HepG2 (cell line): ENCODE measurements around the gene CORO7. TPM values are rescaled to one million over a fixed set of nuclear protein-coding genes. Genes with fewer than 3 reads are reported as not detected.

ENCODE experiments used
- ATF7-NPFF ChIP-seq: sonication (generic); formaldehyde crosslinking; IDR thresholded peaks from 2 replicates; pipeline ENCODE4 v1.8.1; 2023; ENCODE audit warnings: mild to moderate bottlenecking, low read depth, missing genetic modification reagents, moderate library complexity
- FOXO1 ChIP-seq: sonication (generic); formaldehyde crosslinking; IDR thresholded peaks from 2 replicates; pipeline ENCODE4 v1.4.0; 2020; ENCODE audit warnings: missing genetic modification reagents
- HDAC2 ChIP-seq: sonication (generic); formaldehyde crosslinking; IDR thresholded peaks from 2 replicates; pipeline ENCODE4 v1.4.0; 2020; ENCODE audit warnings: missing genetic modification reagents
- MAFF ChIP-seq: IDR thresholded peaks from 2 replicates; pipeline ENCODE4 v1.6.1; 2011; ENCODE audit warnings: low read depth, low read length, improper control_type of control experiment
- MEIS2 ChIP-seq: sonication (generic); formaldehyde crosslinking; IDR thresholded peaks from 2 replicates; pipeline ENCODE4 v1.9.0; 2021; ENCODE audit warnings: mild to moderate bottlenecking, missing genetic modification reagents
- NCOR1 ChIP-seq: fragments of 200-600 bp; sonication (generic); IDR thresholded peaks from 2 replicates; pipeline ENCODE4 v1.7.0; 2017; ENCODE audit warnings: antibody characterized with exemption, low read length, borderline replicate concordance
- NR1H2 ChIP-seq: sonication (generic); formaldehyde crosslinking; IDR thresholded peaks from 2 replicates; pipeline ENCODE4 v1.8.1; 2022; ENCODE audit warnings: low read depth, missing genetic modification reagents, borderline replicate concordance
- PHF20 ChIP-seq: sonication (generic); formaldehyde crosslinking; IDR thresholded peaks from 2 replicates; pipeline ENCODE4 v1.5.0; 2020; ENCODE audit warnings: mild to moderate bottlenecking, missing genetic modification reagents
- THAP7 ChIP-seq: sonication (generic); formaldehyde crosslinking; IDR thresholded peaks from 2 replicates; pipeline ENCODE4 v1.8.1; 2023; ENCODE audit warnings: mild to moderate bottlenecking, missing genetic modification reagents
- ZBTB44 ChIP-seq: sonication (generic); formaldehyde crosslinking; IDR thresholded peaks from 2 replicates; pipeline ENCODE4 v1.4.0; 2020; ENCODE audit warnings: missing genetic modification reagents
- ZFP36 ChIP-seq: fragments of 150-350 bp; IDR thresholded peaks from 2 replicates; pipeline ENCODE4 v1.6.1; 2018; ENCODE audit warnings: borderline replicate concordance, low read length, low read depth; ENCODE audit not compliant: partially characterized antibody
- ZMYM3 ChIP-seq: sonication (generic); formaldehyde crosslinking; IDR thresholded peaks from 2 replicates; pipeline ENCODE4 v1.5.1; 2020; ENCODE audit warnings: mild to moderate bottlenecking, missing genetic modification reagents
- ZNF256 ChIP-seq: sonication (generic); formaldehyde crosslinking; conservative IDR thresholded peaks from 2 replicates; pipeline ENCODE4 v1.4.0; 2020; ENCODE audit warnings: missing genetic modification reagents
- ZNF468 ChIP-seq: sonication (generic); formaldehyde crosslinking; IDR thresholded peaks from 2 replicates; pipeline ENCODE4 v1.8.0; 2022; ENCODE audit warnings: mild to moderate bottlenecking, moderate library complexity, missing genetic modification reagents
- ZSCAN29 ChIP-seq: sonication (generic); formaldehyde crosslinking; conservative IDR thresholded peaks from 2 replicates; pipeline ENCODE4 v1.4.0; 2020; ENCODE audit warnings: mild to moderate bottlenecking, missing genetic modification reagents
- polyA plus RNA-seq, 8 experiments: library from polyadenylated mRNA; depleted of rRNA in 3 of 8; stranded (reverse) in 7 of 8; unstranded in 1 of 8; fragments of >200 nt; fragmentation: Illumina TruSeq in 4 of 8; extraction: Trizol in 4 of 8; gene quantifications; 2 replicates each; pipeline versions ENCODE4 v1.2.1 to v1.2.3, GENCODE V29; 2011 to 2016; ENCODE audit warnings: low read depth in 4 of 8, missing spikeins in 1 of 8, mixed read lengths in 1 of 8; ENCODE audit not compliant: insufficient read depth in 1 of 8
- total RNA-seq, 5 experiments: library from RNA; depleted of rRNA; stranded (reverse); fragments of >200 nt; fragmentation: Illumina TruSeq; extraction: Trizol; gene quantifications; 2 replicates each; pipeline ENCODE4 v1.2.3, GENCODE V29; 2016; ENCODE audit warnings: low read depth in 1 of 5
- TF ChIP-seq, protein P1 (sequence below), 2 experiments: IDR thresholded peaks; 2 replicates each; pipeline ENCODE4 v1.6.1; 2011 to 2012; ENCODE audit warnings: low read length in 2 of 2, borderline replicate concordance in 1 of 2, low read depth in 1 of 2, mild to moderate bottlenecking in 1 of 2, moderate library complexity in 1 of 2
- TF ChIP-seq, protein P2 (sequence below): sonication (generic); formaldehyde crosslinking; IDR thresholded peaks from 2 replicates; pipeline ENCODE4 v1.4.0; 2020; ENCODE audit warnings: missing genetic modification reagents, mild to moderate bottlenecking, borderline replicate concordance
- TF ChIP-seq, protein P3 (sequence below): sonication (generic); formaldehyde crosslinking; IDR thresholded peaks from 2 replicates; pipeline ENCODE4 v1.8.0; 2022; ENCODE audit warnings: missing genetic modification reagents, mild to moderate bottlenecking, moderate library complexity, borderline replicate concordance

Gene CORO7
- total and polyA plus RNA-seq, 2 of the 13 experiments (the other 11 are each of a cell fraction or from before 2014, with no cell fraction given), result 9.9 to 14.3 TPM

DNA sequence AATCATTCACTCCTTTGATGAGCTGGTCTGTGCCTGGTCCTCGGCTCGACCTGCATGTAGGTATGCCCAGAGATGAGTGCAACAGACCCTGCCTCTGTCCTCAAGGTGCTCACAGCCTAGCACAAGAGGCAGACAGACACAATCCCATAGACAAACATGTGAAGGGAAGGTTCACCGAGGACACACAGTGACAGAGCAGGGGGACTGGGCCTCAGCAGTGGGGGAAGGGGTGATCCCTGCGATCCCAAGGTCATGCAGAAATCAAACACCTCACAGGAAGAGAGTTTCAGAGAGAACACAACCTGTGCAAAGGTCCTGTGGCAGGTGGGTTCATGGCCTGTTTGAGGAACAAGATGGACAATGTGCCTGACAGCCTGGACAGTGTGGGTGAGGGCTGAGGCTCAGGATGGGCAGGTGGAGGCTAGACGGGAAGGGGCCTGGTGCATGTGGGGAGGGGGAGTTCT, 49.0 kb downstream of the CORO7 start (continued):
- TF ChIP-seq ATF7-NPFF (CRISPR knock-in tag) (peak; percentile 42; the same call in 1 of the 2 replicates), MEIS2 (CRISPR knock-in tag) (no peak), ZSCAN29 (CRISPR knock-in tag) (peak; percentile 55; the same call in 1 of the 2 replicates), PHF20 (CRISPR knock-in tag) (no peak), NCOR1 (peak; percentile 67; the same call in 1 of the 2 replicates), THAP7 (CRISPR knock-in tag) (no peak), MAFF (no peak), ZBTB44 (CRISPR knock-in tag) (no peak), FOXO1 (CRISPR knock-in tag) (peak; percentile 60), ZFP36 (no peak), ZNF468 (CRISPR knock-in tag) (no peak), HDAC2 (CRISPR knock-in tag) (peak; percentile 95), NR1H2 (CRISPR knock-in tag) (no peak), ZMYM3 (CRISPR knock-in tag) (peak; percentile 100), ZNF256 (CRISPR knock-in tag) (no peak)
- TF ChIP-seq, protein P1, sequence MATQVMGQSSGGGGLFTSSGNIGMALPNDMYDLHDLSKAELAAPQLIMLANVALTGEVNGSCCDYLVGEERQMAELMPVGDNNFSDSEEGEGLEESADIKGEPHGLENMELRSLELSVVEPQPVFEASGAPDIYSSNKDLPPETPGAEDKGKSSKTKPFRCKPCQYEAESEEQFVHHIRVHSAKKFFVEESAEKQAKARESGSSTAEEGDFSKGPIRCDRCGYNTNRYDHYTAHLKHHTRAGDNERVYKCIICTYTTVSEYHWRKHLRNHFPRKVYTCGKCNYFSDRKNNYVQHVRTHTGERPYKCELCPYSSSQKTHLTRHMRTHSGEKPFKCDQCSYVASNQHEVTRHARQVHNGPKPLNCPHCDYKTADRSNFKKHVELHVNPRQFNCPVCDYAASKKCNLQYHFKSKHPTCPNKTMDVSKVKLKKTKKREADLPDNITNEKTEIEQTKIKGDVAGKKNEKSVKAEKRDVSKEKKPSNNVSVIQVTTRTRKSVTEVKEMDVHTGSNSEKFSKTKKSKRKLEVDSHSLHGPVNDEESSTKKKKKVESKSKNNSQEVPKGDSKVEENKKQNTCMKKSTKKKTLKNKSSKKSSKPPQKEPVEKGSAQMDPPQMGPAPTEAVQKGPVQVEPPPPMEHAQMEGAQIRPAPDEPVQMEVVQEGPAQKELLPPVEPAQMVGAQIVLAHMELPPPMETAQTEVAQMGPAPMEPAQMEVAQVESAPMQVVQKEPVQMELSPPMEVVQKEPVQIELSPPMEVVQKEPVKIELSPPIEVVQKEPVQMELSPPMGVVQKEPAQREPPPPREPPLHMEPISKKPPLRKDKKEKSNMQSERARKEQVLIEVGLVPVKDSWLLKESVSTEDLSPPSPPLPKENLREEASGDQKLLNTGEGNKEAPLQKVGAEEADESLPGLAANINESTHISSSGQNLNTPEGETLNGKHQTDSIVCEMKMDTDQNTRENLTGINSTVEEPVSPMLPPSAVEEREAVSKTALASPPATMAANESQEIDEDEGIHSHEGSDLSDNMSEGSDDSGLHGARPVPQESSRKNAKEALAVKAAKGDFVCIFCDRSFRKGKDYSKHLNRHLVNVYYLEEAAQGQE (IDR thresholded peaks at IDR 0.05; ENCODE audit: borderline replicate concordance in 1 of 2, low read depth in 1 of 2, low read length in 2 of 2), result no peak
- TF ChIP-seq, protein P2, sequence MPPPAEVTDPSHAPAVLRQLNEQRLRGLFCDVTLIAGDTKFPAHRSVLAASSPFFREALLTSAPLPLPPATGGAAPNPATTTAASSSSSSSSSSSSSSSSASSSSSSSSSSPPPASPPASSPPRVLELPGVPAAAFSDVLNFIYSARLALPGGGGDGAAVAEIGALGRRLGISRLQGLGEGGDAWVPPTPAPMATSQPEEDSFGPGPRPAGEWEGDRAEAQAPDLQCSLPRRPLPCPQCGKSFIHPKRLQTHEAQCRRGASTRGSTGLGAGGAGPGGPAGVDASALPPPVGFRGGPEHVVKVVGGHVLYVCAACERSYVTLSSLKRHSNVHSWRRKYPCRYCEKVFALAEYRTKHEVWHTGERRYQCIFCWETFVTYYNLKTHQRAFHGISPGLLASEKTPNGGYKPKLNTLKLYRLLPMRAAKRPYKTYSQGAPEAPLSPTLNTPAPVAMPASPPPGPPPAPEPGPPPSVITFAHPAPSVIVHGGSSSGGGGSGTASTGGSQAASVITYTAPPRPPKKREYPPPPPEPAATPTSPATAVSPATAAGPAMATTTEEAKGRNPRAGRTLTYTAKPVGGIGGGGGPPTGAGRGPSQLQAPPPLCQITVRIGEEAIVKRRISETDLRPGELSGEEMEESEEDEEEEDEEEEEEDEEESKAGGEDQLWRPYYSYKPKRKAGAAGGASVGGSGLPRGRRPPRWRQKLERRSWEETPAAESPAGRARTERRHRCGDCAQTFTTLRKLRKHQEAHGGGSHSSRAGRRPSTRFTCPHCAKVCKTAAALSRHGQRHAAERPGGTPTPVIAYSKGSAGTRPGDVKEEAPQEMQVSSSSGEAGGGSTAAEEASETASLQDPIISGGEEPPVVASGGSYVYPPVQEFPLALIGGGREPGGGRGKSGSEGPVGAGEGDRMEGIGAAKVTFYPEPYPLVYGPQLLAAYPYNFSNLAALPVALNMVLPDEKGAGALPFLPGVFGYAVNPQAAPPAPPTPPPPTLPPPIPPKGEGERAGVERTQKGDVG (CRISPR knock-in tag), result no peak
- TF ChIP-seq, protein P3, sequence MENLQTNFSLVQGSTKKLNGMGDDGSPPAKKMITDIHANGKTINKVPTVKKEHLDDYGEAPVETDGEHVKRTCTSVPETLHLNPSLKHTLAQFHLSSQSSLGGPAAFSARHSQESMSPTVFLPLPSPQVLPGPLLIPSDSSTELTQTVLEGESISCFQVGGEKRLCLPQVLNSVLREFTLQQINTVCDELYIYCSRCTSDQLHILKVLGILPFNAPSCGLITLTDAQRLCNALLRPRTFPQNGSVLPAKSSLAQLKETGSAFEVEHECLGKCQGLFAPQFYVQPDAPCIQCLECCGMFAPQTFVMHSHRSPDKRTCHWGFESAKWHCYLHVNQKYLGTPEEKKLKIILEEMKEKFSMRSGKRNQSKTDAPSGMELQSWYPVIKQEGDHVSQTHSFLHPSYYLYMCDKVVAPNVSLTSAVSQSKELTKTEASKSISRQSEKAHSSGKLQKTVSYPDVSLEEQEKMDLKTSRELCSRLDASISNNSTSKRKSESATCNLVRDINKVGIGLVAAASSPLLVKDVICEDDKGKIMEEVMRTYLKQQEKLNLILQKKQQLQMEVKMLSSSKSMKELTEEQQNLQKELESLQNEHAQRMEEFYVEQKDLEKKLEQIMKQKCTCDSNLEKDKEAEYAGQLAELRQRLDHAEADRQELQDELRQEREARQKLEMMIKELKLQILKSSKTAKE, result peak; percentile 90
